Ovary (tissue), 9 donors: ENCODE data around the gene FN3K. TPM values are rescaled to one million over a fixed set of nuclear protein-coding genes. Genes with fewer than 3 reads are reported as not detected.
"Not testable (repeated sequence)": the region's sequence is repeated elsewhere in the genome, so short reads cannot be mapped to it uniquely, and the experiment has no call there.

Experiments
- DNase-seq, 5 donors: peaks; one replicate each; pipeline ENCODE4 v3.0.0-alpha.2; 2019 to 2020
- H3K27ac ChIP-seq, 2 donors: fragments of 200-600 bp; one replicate each; pipeline versions ENCODE4 v1.5.1 to v1.8.0; 2019 to 2022
- H3K27me3 ChIP-seq: fragments of 200-600 bp; one replicate; pipeline ENCODE4 v1.8.0; 2022
- H3K36me3 ChIP-seq: fragments of 200-600 bp; sonication (generic); one replicate; pipeline ENCODE4 v1.5.1; 2019
- H3K4me1 ChIP-seq: one replicate; pipeline ENCODE4 v1.8.1; 2013; ENCODE audit warnings: mild to moderate bottlenecking, moderate library complexity; ENCODE audit not compliant: insufficient read depth
- H3K4me3 ChIP-seq: fragments of 200-600 bp; sonication (generic); one replicate; pipeline ENCODE4 v1.5.1; 2017
- H3K9me3 ChIP-seq, 2 donors: fragments of 200-600 bp in 1 of 2; sonication (generic) in 1 of 2; one replicate each; pipeline versions ENCODE4 v1.5.1 to v1.8.1; 2013 to 2019; ENCODE audit warnings: mild to moderate bottlenecking in 1 of 2, moderate library complexity in 1 of 2
- EP300 ChIP-seq: sonication (generic); formaldehyde crosslinking; IDR thresholded peaks from one replicate; pipeline ENCODE4 v1.6.1; 2017; ENCODE audit warnings: antibody characterized with exemption
- POLR2A ChIP-seq: fragments of 450-650 bp; IDR thresholded peaks from one replicate; pipeline ENCODE4 v1.6.1; 2017; ENCODE audit warnings: antibody characterized with exemption, mild to moderate bottlenecking, moderate library complexity
- WGBS, 3 donors: extraction: QIAGEN DNeasy Blood & Tissue Kit in 1 of 3; methylation state at CpG; one replicate each; pipeline versions ENCODE4 v1.1.5 to v1.1.7; 2013 to 2017; 5-methylcytosine and 5-hydroxymethylcytosine counted together
- intact Hi-C, 4 donors: fragments of 100-400 bp; cut with DNase I; formaldehyde crosslinking; loops; one replicate each; pipeline versions ENCODE4 v1.11.0 to v1.15.1; 2022 to 2023
- polyA plus RNA-seq, 2 donors: library from polyadenylated mRNA; stranded (reverse); fragments of 200-250 nt in 1 of 2; fragments of 350-450 nt in 1 of 2; fragmentation: Illumina TruSeq in 1 of 2; extraction: RNeasy Lipid Tissue Mini Kit (QIAGEN cat#74804) in 1 of 2; gene quantifications; one replicate each; pipeline ENCODE4 v1.2.3, GENCODE V29; 2013 to 2014
- total RNA-seq, 7 donors: library from RNA; depleted of rRNA in 2 of 7; stranded (reverse); fragments of >200 nt in 2 of 7; fragmentation: NEBNext Ultra II Directional in 3 of 7; extraction: Animal tissue kit (Norgen Biotek cat#: 25700) in 3 of 7; gene quantifications; one replicate each; pipeline versions ENCODE4 v1.1.0 to v1.2.4, GENCODE V29; 2016 to 2023
- TF ChIP-seq, protein P1 (sequence below), 3 donors: fragments of 450-650 bp in 2 of 3; fragments of 200-600 bp in 1 of 3; IDR thresholded peaks; one replicate each; pipeline versions ENCODE4 v1.5.1 to v1.8.0; 2016 to 2022; ENCODE audit warnings: antibody characterized with exemption in 3 of 3, mild to moderate bottlenecking in 1 of 3
- donor health status: DM: no; HTN: no; CAD: no; lungs with moderate emphysema.
- donor health status: DM: no; HTN: no; CAD: no.
- donor health status: Bipolar disorder and iron deficiency.
- donor health status: DM: yes; HTN: yes; CAD: no.
- donor health status: DM: no; HTN: no; CAD: no.
- donor health status: DM: yes; HTN: yes; CAD: no.

FN3K gene
- total and polyA plus RNA-seq, 9 donors: 12.0 to 106 (median 30.1) TPM

DNA sequence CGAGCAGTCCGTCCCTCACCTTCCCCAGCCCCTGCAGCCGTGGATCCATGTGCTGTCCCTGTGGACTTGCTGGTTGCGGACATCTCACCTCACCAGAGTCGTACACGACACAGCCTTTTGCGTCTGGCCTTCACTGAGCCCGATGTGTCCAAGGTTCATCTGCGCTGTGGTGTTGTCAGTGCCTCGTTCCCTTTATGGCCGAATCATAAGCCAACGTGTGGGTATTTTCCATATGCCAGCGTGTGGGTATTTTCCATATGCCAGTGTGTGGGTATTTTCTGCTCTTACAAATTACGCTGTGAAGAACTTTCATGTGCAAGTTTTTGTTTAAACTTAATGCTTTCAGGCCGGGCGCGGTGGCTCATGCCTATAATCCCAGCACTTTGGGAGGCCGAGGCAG is 48.1 kb downstream of the FN3K start:
- intact Hi-C loops: loop anchor here in 2 of 4 donors (5.0 to 10.0 kb wide), 2 partner anchors 124 to 131 kb away; no protein-coding TSS in a partner anchor
- TF ChIP-seq EP300: no peak
- TF ChIP-seq POLR2A: no peak
- TF ChIP-seq, protein P1, sequence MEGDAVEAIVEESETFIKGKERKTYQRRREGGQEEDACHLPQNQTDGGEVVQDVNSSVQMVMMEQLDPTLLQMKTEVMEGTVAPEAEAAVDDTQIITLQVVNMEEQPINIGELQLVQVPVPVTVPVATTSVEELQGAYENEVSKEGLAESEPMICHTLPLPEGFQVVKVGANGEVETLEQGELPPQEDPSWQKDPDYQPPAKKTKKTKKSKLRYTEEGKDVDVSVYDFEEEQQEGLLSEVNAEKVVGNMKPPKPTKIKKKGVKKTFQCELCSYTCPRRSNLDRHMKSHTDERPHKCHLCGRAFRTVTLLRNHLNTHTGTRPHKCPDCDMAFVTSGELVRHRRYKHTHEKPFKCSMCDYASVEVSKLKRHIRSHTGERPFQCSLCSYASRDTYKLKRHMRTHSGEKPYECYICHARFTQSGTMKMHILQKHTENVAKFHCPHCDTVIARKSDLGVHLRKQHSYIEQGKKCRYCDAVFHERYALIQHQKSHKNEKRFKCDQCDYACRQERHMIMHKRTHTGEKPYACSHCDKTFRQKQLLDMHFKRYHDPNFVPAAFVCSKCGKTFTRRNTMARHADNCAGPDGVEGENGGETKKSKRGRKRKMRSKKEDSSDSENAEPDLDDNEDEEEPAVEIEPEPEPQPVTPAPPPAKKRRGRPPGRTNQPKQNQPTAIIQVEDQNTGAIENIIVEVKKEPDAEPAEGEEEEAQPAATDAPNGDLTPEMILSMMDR (IDR thresholded peaks at IDR 0.05): no peak
- Histone ChIP-seq H3K27ac (no peak overlapping the region), H3K4me1 (no peaks in the 10 kb centered on the region), H3K9me3 (no peaks in the 10 kb centered on the region), H3K27me3 (no peaks in the 10 kb centered on the region), H3K4me3 (no peak overlapping the region), H3K36me3 (no peaks in the 10 kb centered on the region)
- no peak for DNase-seq
- 91 to 94% (median 92%) methylated on average over 18 of the region's 18 CpGs for WGBS, 3 donors

DNA sequence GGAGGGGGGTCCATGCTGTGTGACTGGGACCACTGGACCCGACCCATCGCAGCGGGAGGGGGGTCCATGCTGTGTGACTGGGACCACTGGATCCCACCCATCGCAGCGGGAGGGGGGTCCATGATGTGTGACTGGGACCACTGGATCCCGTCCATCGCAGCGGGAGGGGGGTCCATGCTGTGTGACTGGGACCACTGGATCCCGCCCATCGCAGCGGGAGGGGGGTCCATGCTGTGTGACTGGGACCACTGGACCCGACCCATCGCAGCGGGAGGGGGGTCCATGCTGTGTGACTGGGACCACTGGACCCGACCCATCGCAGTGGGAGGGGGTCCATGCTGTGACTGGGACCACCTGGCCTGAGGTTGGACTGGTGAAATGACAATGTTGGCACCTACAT is 50.2 kb downstream of the FN3K start:
- H3K4me1 ChIP-seq, H3K27ac ChIP-seq, H3K9me3 ChIP-seq, H3K27me3 ChIP-seq, DNase-seq, H3K36me3 ChIP-seq, H3K4me3 ChIP-seq: not testable (repeated sequence)
- 96 to 97% (median 97%) methylated on average over 11 to 14 of the region's 16 CpGs for WGBS, 3 donors
- intact Hi-C loops: loop anchor here in 1 of 4 donors (10.0 kb wide), 1 partner anchor 129 kb away; no protein-coding TSS in a partner anchor

DNA sequence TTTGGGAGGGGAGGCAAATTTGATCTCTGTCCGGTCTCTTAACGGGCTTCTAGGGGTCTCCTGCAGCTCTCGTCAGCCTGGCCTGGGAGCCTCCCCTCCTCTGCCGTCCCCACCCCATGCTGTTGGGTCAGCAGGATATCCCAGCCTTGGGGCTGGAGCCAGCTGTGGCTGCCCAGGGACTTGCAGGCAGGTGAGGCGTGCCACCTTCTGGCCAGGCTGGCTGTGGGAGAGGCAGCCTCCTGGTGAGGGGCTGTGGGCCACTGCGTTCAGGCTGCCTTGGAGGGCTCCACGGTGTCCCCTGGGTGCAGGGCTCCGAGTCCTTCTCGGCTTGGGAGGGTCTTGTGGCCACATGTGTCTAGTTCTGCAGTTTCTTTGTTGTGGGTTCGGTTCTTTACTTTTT is 51.0 kb downstream of the FN3K start:
- WGBS, 3 donors: 95 to 98% (median 95%) methylated on average over 10 of the region's 10 CpGs
- Histone ChIP-seq H3K27ac (no peak overlapping the region), H3K9me3 (no peaks in the 10 kb centered on the region), H3K4me3 (no peak overlapping the region), H3K27me3 (no peaks in the 10 kb centered on the region), H3K36me3 (no peaks in the 10 kb centered on the region), H3K4me1 (no peaks in the 10 kb centered on the region)
- TF ChIP-seq POLR2A (no peak), EP300 (no peak)
- TF ChIP-seq, protein P1 (IDR thresholded peaks at IDR 0.05): no peak
- intact Hi-C loops: loop anchor here in 1 of 4 donors (10.0 kb wide), 1 partner anchor 128 kb away; no protein-coding TSS in a partner anchor
- DNase-seq: no peak

DNA sequence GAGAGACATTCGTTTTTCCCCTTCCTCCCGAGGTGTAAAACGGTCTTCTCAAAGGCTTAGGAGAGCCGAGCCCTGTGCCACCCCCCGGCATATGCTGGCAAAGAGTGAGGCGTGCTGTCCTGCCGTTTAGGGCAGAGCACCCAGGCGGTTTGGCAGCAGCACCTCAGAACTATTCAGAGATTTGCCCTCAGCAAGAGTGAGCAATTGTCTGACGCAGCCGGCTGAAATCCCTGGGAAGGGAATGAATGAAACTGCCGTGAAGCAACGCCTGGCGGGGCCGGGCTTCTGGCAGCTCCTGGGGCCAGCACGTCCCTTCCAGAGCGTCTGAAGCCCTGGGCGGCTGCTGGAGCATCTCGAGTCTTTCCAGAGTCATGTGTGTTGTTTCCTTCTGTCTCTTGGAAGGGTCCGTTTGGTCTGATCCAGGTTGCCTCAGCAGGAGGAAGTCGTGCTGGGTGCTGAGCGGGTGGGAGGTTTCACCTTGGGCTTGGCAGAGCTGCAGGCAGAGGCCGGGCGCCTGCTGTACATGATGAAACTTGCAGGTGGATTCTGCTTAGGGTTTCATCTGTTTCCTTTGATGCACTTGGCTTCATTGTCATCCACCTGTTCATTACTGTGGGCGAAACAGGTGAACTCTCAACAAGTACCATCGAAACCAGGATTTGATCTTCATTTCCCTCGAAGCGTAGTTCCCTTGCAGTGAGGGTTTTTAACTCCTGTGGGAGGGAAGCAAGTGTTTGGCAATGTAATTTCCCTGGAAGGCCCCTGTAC is 51.9 kb downstream of the FN3K start:
- TF ChIP-seq POLR2A (no peak), EP300 (no peak)
- TF ChIP-seq, protein P1 (IDR thresholded peaks at IDR 0.05): no peak
- H3K27me3 ChIP-seq: no peaks in the 10 kb centered on the region
- no peak for DNase-seq
- no peaks in the 10 kb centered on the region for H3K9me3 ChIP-seq
- intact Hi-C loops: loop anchor here in 1 of 4 donors (10.0 kb wide), 1 partner anchor 128 kb away; no protein-coding TSS in a partner anchor
- H3K4me1 ChIP-seq: no peaks in the 10 kb centered on the region
- WGBS, 3 donors: 78 to 88% (median 88%) methylated on average over 27 of the region's 27 CpGs
- H3K27ac ChIP-seq: no peak overlapping the region
- H3K4me3 ChIP-seq: no peak overlapping the region
- no peaks in the 10 kb centered on the region for H3K36me3 ChIP-seq
